GM19372 (cell line): ENCODE measurements around the gene MKNK1.

Experiments
- ATAC-seq: cut with Tn5 transposase; IDR thresholded peaks from one replicate; pipeline ENCODE4 v1.9.1; 2021; ENCODE audit warnings: mild to moderate bottlenecking, low read depth, moderate library complexity; ENCODE audit not compliant: unreplicated experiment

Gene MKNK1

DNA sequence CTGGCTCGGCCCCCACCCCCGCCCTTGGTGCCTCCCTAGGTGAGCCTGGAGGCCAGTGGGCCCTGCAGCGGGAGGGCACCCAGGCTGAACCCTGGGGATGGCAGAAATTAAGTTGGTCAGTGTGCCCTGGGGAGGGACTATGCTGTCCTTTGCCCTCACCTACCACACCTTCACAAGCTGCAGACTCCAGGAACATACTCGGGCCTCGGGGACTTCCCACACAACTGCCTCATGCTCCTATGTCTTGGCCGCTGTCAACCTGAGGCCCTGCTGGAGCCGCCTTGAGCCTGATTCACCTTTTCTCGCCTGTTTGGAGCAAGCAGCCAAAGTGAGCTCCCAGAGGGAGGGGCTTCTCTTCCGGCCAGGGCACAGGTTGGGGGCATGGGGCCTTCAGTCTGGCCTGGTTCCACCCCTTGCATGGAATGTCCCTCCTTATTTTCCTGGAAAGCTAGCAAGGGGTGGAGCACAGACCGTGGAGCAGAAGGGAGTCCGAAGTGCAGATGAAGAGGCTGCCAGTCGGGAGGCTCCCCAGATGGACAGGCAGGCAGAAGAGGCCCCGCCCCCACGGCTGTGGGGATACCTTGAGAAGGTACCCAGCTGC is 77.3 kb downstream of the MKNK1 start:
- ATAC-seq = no peak

DNA sequence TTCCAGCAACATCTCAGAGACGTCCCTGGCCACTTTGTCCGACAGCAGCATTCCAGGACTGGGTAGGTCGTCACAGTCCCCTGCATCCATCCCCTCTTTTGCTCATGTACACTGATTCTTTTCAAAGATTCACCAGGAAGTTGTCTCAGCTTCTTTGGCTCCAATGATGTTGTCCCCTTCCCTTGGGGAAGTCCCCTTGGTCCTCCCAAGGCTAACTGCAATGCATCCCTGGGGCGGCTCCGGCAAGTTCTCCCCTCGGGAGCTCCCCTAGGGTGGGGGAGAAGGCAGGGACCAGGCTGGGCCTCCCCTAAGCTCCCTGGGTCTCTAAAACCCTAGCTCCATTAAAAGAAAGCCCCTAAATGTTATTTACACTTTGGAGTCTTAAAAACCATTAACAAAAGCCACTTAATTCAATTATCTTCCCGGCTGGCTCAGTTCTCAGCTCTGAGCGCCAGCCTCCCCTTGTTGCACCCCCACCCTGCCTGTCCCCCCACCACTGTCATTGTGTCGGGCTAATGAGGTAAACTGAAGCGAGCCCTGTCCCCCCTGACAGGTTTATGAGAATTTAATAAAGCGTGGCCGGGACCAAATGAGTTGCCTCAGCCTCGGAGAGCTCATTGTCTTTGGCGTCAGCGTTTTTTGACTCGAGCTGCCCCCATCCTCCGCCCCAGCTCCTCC is 77.9 kb downstream of the MKNK1 start:
- no peak for ATAC-seq

- ATAC-seq = no peak
These were observed 78.7 kb downstream of the MKNK1 start for GRCh38 chr1:46525253-46525983.

- no peak for ATAC-seq
These were observed 79.2 kb downstream of the MKNK1 start for GRCh38 chr1:46524843-46525242.

DNA sequence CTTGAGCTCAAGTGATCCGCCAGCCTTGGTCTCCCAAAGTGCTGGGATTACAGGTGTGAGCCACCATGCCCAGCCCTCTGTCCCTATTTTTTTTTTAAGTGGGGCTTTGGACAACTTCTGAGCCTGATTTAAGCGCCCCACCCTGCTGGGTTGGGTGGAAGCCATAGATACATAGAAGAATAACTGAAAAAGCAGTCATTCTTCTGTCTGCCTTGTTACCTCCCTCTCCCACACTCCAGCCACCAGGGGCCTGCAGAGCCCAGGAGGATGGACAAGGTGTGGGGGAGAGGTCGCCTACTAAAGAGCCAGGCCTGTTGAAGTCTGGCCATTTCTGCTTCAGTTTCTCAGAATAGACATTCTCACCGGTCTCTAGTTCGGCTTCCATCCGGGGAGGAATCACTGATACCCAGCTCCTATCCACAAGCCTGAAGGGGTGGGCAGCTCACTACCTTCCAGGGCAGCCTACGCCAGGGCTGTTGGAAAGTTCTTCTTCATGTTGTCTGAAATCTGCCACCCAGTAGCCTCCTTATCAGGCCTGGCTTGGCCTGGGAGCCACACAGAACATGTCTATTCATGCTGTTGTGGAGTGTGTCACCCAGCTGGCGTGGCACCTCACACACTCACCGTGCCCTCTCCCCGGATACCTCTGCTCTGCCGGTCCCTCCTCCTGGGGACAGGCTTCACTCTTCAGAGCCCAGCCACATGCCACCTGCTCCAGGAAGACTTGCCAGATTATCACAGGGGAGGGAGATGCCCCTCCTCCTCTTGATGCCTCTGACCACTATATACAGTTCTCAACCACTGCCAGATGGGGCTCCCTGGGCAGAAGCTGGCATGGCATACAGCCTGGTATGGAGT is 80.3 kb downstream of the MKNK1 start:
- no peak for ATAC-seq

DNA sequence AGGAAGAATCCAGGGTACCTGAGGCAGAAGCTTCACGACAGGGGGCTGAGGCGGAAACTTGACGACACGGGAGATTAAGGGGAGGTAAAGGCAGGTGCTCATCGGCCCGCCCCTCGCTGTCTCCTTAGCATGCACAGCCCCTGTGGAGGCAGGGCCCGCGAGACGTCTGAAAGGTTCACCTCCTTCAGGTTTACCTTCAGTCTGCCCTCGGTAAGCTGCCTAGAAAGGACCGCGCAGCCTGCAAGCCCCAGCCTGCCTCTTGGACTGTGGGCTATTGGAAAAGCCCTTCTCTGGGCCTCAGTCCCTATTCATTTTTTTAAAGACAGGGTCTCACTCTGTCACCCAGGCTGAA is 81.1 kb downstream of the MKNK1 start:
- ATAC-seq = no peak

- ATAC-seq = no peak
These were observed 81.7 kb downstream of the MKNK1 start for GRCh38 chr1:46522184-46522968.

DNA sequence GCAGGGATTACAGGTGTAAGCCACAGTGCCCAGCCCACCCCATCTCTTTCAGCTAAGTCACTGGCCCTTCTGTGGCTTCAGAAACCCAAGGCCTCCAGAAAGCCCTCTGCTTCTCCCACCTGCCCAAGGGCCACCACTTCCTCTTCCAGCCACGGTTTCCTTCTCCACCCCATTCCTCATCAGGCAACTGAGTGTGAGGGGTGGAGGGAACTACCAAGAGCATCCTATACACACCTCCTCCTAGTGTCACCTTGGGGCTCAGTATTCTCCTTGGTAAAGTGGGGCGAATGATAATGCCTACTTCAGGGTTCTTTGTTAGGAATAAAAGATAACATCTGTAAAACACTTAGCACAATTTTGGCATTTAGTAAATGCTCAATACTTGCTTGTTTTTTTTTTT is 82.7 kb downstream of the MKNK1 start:
- ATAC-seq = no peak

DNA sequence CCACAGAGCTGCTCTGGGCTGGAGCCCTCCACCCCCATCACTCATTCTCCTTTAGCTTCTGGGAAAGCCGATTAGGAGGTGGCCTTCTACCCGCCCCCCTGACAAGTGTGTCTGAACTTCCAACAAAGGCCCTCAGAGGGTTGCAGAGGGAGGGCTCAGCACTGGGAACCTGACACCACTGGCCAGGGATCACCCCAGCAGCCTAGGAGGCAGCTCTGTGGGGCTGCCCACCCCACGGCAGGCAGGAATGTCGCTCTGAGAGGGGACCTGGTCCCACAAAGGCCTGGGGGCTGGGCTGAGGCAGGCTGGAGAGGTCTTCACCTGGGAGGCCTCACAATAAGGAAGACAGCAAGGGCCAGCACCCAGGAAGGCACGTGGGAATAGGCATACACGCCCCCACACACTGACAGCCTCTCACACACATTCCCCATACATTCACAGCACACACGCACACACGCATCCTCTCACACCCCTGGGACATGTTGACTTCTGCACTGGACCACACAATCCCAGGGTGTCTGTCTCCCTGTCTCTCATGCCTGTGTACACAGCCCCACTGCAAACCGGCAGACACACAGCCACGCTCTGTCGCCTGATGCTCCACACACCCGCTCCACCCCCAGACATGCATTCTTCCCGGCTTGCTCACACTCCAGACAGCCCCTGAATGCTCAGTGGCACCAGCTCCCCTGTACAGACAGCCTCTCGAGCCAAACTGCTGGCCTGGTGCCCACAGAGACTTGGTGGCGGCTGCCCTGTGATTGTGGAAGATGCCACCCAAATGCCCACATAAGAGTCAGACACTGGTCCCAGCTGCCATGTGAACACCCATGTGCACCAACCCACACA is 83.8 kb downstream of the MKNK1 start:
- no peak for ATAC-seq

DNA sequence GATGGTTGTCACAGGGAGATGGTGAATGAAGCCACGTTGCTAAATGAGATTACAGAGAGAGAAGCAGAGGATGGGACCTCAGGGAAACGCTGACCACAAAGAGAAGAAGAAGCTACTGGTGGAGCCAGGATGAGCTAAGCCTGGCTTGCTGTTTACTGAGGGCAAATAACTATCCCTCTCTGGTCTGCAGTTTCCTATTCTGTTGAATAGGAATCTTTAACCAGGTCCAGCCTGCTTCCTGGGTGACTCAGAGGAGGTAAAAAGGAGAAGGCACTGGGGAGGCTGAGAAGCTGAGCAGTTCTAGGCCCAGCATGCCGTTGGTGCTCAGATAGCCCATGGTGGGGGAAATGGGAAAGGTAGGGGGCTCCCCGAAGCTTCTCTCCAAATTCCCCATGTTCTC is 84.9 kb downstream of the MKNK1 start:
- no peak for ATAC-seq

- ATAC-seq = no peak
These were observed 86.1 kb downstream of the MKNK1 start for GRCh38 chr1:46517932-46518498.

GRCh38 chr1:46517010-46517600 is 87.0 kb downstream of the MKNK1 start:
- no peak for ATAC-seq

DNA sequence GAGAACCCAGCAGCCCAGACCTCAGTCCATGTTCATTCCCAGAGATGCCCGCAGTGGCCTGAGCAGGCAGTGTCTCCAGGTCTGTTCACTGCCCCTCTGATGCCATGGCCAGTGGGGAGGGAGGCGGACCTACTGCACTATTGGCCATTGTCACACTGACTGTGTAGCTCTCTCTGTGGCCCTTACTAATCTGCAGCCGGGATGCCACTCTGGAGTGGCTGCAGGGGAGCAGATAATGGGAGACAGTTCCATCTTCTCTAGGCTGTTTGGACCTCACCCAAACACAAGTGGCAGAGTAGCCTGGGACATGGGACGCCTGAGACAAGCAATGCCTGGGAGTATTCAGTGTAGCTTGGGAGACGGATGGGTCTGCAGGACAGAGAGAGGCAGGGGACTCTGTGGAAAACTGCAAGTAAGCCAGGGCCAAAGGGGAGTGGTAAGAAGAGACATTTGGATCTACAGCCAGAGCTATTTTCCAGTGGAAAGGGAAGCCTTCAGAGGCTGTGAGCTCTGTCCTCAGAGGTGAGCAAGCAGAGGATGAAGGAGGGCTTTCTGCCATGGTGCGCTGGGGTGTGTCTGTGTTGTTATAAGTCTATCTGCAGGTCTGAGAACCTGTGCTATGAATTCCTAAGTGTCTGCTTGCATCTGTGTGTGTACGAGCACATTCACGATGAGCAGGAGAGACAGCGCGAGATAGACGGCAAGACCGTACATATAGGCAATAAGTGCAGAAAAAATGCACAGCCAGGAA is 87.7 kb downstream of the MKNK1 start:
- ATAC-seq = no peak

GRCh38 chr1:46515576-46515975 is 88.5 kb downstream of the MKNK1 start:
- no peak for ATAC-seq

DNA sequence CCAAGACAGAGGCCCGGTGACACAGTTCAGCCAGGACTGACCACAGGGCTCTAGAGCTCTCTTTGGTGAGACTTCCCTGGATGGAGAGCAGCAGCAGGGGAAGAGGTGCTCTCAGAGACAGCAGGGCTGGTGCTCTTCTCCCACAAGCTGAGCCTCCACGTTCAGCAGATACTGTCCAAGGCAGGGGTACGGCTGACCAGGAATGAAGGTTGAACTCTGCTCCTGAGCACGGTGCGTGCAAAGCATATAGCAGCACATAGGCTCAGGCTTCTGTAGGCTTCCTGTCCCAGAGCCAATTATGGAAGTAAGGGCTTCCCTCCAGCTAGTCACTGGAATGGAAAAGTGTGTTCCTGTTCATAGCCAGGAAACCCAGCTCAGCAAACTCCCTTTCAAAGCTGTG is 90.5 kb downstream of the MKNK1 start:
- no peak for ATAC-seq

DNA sequence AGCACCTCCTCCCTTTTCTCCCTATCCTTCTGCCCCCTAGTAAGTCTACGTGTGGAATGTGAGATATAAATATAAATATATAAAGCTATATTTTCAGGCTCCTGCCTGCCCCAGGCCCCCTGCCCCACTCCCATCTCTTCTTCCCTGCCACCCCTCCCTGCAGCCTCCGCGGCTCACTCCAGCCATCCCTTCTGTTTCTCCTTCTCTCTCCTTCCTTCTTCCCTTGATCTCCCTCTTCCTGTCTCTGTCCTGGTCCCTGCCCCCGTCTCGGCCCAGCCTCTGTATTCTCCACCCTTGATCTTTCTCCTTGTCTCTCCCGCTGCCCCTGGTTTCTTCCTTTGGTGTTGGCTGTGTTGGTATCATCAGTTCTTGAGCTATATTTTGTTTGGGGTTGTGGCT is 91.3 kb downstream of the MKNK1 start:
- ATAC-seq = no peak

- no peak for ATAC-seq
These were observed 91.8 kb downstream of the MKNK1 start for GRCh38 chr1:46512135-46512791.

GRCh38 chr1:46510998-46511365 is 93.1 kb downstream of the MKNK1 start:
- ATAC-seq = no peak
